ENCODE data around the gene TSSC4. TPM values are rescaled to one million over a fixed set of nuclear protein-coding genes. Genes with fewer than 3 reads are reported as not detected.

TSSC4 gene
- total and polyA plus RNA-seq, 8 donors: 20.1 to 47.6 (median 29.0) TPM

GRCh38 chr11:2366276-2366675 is 34.3 kb upstream of the TSSC4 start:
- peak in 1 of 4 donors; percentile 50 for DNase-seq
- no peak for ATAC-seq
- no peaks in the 10 kb centered on the region for H3K9me3 ChIP-seq
- no peak overlapping the region for H3K27ac ChIP-seq
- intact Hi-C loops (cut with DNase I): no loop called here
- H3K36me3 ChIP-seq: no peaks in the 10 kb centered on the region
- H3K4me1 ChIP-seq: no peaks in the 10 kb centered on the region
- H3K27me3 ChIP-seq: no peaks in the 10 kb centered on the region
- TF ChIP-seq CTCF (IDR thresholded peaks at IDR 0.05): no peak
- no peak overlapping the region for H3K4me3 ChIP-seq

- intact Hi-C loops (cut with DNase I): no loop called here
- TF ChIP-seq CTCF (IDR thresholded peaks at IDR 0.05): no peak
Measured at GRCh38 chr11:2366733-2367132, 33.8 kb upstream of the TSSC4 start.

GRCh38 chr11:2367266-2368160 is 33.0 kb upstream of the TSSC4 start:
- no peak for ATAC-seq
- Histone ChIP-seq H3K4me3 (no peak overlapping the region), H3K27me3 (no peaks in the 10 kb centered on the region), H3K9me3 (no peaks in the 10 kb centered on the region), H3K36me3 (no peaks in the 10 kb centered on the region), H3K4me1 (no peaks in the 10 kb centered on the region), H3K27ac (no peak overlapping the region)
- intact Hi-C loops (cut with DNase I): no loop called here
- no peak for TF ChIP-seq CTCF (IDR thresholded peaks at IDR 0.05)
- peak in 1 of 4 donors; percentile 45 for DNase-seq

More at GRCh38 chr11:2366733-2367132, 33.8 kb upstream of the TSSC4 start:
- Histone ChIP-seq H3K36me3 (no peaks in the 10 kb centered on the region), H3K4me1 (no peaks in the 10 kb centered on the region), H3K27me3 (no peaks in the 10 kb centered on the region), H3K4me3 (no peak overlapping the region), H3K27ac (no peak overlapping the region), H3K9me3 (no peaks in the 10 kb centered on the region)
- DNase-seq (peak in 1 of 4 donors; percentile 37), ATAC-seq (no peak)

- Histone ChIP-seq H3K36me3 (no peaks in the 10 kb centered on the region), H3K4me3 (no peak overlapping the region), H3K27me3 (no peaks in the 10 kb centered on the region), H3K4me1 (no peaks in the 10 kb centered on the region), H3K9me3 (no peaks in the 10 kb centered on the region), H3K27ac (no peak overlapping the region)
- ATAC-seq (no peak), DNase-seq (peak in 1 of 4 donors; percentile 31)
- intact Hi-C loops (cut with DNase I): no loop called here
- no peak for TF ChIP-seq CTCF (IDR thresholded peaks at IDR 0.05)
Measured at GRCh38 chr11:2368178-2368850, 32.2 kb upstream of the TSSC4 start.

- H3K27ac ChIP-seq: no peak overlapping the region
- H3K36me3 ChIP-seq: no peaks in the 10 kb centered on the region
- H3K9me3 ChIP-seq: no peaks in the 10 kb centered on the region
- H3K27me3 ChIP-seq: no peaks in the 10 kb centered on the region
- H3K4me3 ChIP-seq: no peak overlapping the region
- no peaks in the 10 kb centered on the region for H3K4me1 ChIP-seq
- ATAC-seq (no peak), DNase-seq (peak in 1 of 4 donors; percentile 52)
- TF ChIP-seq CTCF (IDR thresholded peaks at IDR 0.05): no peak
- intact Hi-C loops (cut with DNase I): no loop called here
Measured at GRCh38 chr11:2368851-2369180, 31.7 kb upstream of the TSSC4 start.

All from left lung (tissue), 10 donors.